ENCODE data around the gene TOX2. TPM values are rescaled to one million over a fixed set of nuclear protein-coding genes. Genes with fewer than 3 reads are reported as not detected.
A peak's percentile ranks its signal among the peaks of the same experiment; 100 is the strongest.

Gene TOX2
- total and polyA plus RNA-seq, 7 donors, result 0.06 to 0.53 (median 0.38) TPM

GRCh38 chr20:43982886-43983285 lies 68.2 kb downstream of the TOX2 start:
- Histone ChIP-seq H3K4me1 (no peaks in the 10 kb centered on the region), H3K27me3 (ENCODE audit: insufficient read depth in 3 of 3, low read length in 2 of 3) (peaks cover 0 to 5% (median 0%) of the 10 kb centered on the region in 3 donors), H3K27ac (no peak overlapping the region), H3K9me3 (no peaks in the 10 kb centered on the region), H3K36me3 (ENCODE audit: insufficient read depth in 1 of 2, low read depth in 1 of 2) (no peaks in the 10 kb centered on the region), H3K4me3 (no peak overlapping the region)
- ATAC-seq (no peak), DNase-seq (no peak)
- TF ChIP-seq, protein P1, sequence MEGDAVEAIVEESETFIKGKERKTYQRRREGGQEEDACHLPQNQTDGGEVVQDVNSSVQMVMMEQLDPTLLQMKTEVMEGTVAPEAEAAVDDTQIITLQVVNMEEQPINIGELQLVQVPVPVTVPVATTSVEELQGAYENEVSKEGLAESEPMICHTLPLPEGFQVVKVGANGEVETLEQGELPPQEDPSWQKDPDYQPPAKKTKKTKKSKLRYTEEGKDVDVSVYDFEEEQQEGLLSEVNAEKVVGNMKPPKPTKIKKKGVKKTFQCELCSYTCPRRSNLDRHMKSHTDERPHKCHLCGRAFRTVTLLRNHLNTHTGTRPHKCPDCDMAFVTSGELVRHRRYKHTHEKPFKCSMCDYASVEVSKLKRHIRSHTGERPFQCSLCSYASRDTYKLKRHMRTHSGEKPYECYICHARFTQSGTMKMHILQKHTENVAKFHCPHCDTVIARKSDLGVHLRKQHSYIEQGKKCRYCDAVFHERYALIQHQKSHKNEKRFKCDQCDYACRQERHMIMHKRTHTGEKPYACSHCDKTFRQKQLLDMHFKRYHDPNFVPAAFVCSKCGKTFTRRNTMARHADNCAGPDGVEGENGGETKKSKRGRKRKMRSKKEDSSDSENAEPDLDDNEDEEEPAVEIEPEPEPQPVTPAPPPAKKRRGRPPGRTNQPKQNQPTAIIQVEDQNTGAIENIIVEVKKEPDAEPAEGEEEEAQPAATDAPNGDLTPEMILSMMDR (IDR thresholded peaks at IDR 0.05), result no peak
- intact Hi-C loops (cut with DNase I), result no loop called here
- WGBS, 3 donors, result 80 to 90% (median 87%) methylated on average over 5 of the region's 5 CpGs

GRCh38 chr20:43983359-43983758 lies 68.7 kb downstream of the TOX2 start:
- Histone ChIP-seq H3K4me1 (no peaks in the 10 kb centered on the region), H3K27ac (no peak overlapping the region), H3K4me3 (no peak overlapping the region), H3K36me3 (ENCODE audit: insufficient read depth in 1 of 2, low read depth in 1 of 2) (no peaks in the 10 kb centered on the region), H3K27me3 (ENCODE audit: insufficient read depth in 3 of 3, low read length in 2 of 3) (peaks cover 0 to 7% (median 0%) of the 10 kb centered on the region in 3 donors), H3K9me3 (no peaks in the 10 kb centered on the region)
- TF ChIP-seq, protein P1 (IDR thresholded peaks at IDR 0.05), result peak; percentile 9
- no peak for DNase-seq
- intact Hi-C loops (cut with DNase I), result no loop called here
- WGBS, 3 donors, result 95 to 97% (median 96%) methylated on average over 5 of the region's 5 CpGs
- ATAC-seq, result no peak

DNA sequence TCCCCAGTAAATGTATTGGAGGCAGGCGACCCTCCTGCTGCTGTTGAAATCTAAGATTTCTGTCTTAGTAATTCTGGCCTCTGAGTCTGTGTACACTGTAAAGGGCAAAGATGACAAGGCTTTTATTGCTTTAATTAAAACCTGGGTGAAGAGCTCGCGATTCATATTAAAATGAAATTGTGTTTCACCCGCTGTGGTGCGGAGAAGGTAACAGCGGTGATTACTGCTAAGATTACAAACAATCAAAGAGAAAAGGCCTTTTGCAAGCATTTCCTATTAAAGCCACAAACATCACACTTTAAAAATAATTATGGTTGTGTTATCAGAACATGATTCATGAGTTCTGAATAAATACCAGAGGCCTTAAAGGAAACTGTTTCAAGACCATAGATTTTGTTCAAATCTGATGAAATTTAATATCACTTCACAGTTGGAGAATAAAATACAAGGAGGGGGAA lies 69.3 kb downstream of the TOX2 start:
- ATAC-seq (no peak), DNase-seq (no peak)
- intact Hi-C loops (cut with DNase I), result no loop called here
- Histone ChIP-seq H3K36me3 (ENCODE audit: insufficient read depth in 1 of 2, low read depth in 1 of 2) (no peaks in the 10 kb centered on the region), H3K4me1 (no peaks in the 10 kb centered on the region), H3K9me3 (no peaks in the 10 kb centered on the region), H3K4me3 (no peak overlapping the region), H3K27me3 (ENCODE audit: insufficient read depth in 3 of 3, low read length in 2 of 3) (peaks cover 0 to 7% (median 0%) of the 10 kb centered on the region in 3 donors), H3K27ac (no peak overlapping the region)
- 84 to 93% (median 89%) methylated on average over 6 of the region's 6 CpGs for WGBS, 3 donors
- TF ChIP-seq, protein P1 (IDR thresholded peaks at IDR 0.05), result no peak

GRCh38 chr20:43984587-43984986 lies 69.9 kb downstream of the TOX2 start:
- H3K4me1 ChIP-seq, result no peaks in the 10 kb centered on the region
- H3K4me3 ChIP-seq, result no peak overlapping the region
- no peak for ATAC-seq
- H3K36me3 ChIP-seq (ENCODE audit: insufficient read depth in 1 of 2, low read depth in 1 of 2), result no peaks in the 10 kb centered on the region
- H3K27me3 ChIP-seq (ENCODE audit: insufficient read depth in 3 of 3, low read length in 2 of 3), result peaks cover 0 to 7% (median 0%) of the 10 kb centered on the region in 3 donors
- H3K27ac ChIP-seq, result no peak overlapping the region
- WGBS, 3 donors, result 55 to 56% (median 56%) methylated on average over 4 of the region's 4 CpGs
- no peak for DNase-seq
- no peaks in the 10 kb centered on the region for H3K9me3 ChIP-seq
- intact Hi-C loops (cut with DNase I), result no loop called here
- TF ChIP-seq, protein P1 (IDR thresholded peaks at IDR 0.05), result no peak

DNA sequence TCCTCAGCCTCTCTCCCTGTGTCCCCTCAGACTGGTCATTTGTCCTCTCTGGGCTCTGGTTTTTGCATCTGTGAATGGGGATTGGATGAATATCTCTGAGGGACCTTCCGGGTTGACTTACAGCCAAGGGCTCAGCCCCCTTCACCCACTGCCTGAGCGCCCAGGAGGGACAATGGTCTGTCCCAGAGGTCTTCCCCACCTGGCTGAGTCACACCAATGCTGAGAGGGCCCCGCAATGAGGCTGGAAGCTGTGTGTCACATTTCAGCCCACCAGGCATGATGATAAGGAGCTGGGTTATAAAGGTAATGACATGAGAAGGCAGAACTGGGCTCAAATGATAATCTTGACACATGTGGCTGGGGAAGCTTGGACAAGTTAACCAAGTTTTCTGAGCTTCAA lies 70.5 kb downstream of the TOX2 start:
- DNase-seq (no peak), ATAC-seq (no peak)
- WGBS, 3 donors, result 72 to 80% (median 78%) methylated on average over 3 of the region's 3 CpGs
- Histone ChIP-seq H3K4me1 (no peaks in the 10 kb centered on the region), H3K4me3 (no peak overlapping the region), H3K27me3 (ENCODE audit: insufficient read depth in 3 of 3, low read length in 2 of 3) (peaks cover 0 to 7% (median 0%) of the 10 kb centered on the region in 3 donors), H3K9me3 (no peaks in the 10 kb centered on the region), H3K36me3 (ENCODE audit: insufficient read depth in 1 of 2, low read depth in 1 of 2) (no peaks in the 10 kb centered on the region), H3K27ac (no peak overlapping the region)
- intact Hi-C loops (cut with DNase I), result no loop called here
- TF ChIP-seq, protein P1 (IDR thresholded peaks at IDR 0.05), result no peak

Data from psoas muscle (tissue), 8 donors.